ENCODE results near the gene FRYL.
"Not testable (repeated sequence)": the region's sequence is repeated elsewhere in the genome, so short reads cannot be mapped to it uniquely, and the experiment has no call there.

FRYL gene

GRCh38 chr4:48699475-48699874 lies 80.6 kb downstream of the FRYL start:
- H3F3A ChIP-seq (ENCODE audit: insufficient read depth, low read length) = no peaks in the 10 kb centered on the region
- H4K20me1 ChIP-seq (ENCODE audit: insufficient read depth, low read length) = no peaks in the 10 kb centered on the region
- no peak for TF ChIP-seq CTCF (IDR thresholded peaks at IDR 0.05; ENCODE audit: low read length)
- no peak for TF ChIP-seq EZH2 (IDR thresholded peaks at IDR 0.05; ENCODE audit: borderline replicate concordance, low read length)
- no peak overlapping the region for H3K9ac ChIP-seq (ENCODE audit: low read length)
- H3K36me3 ChIP-seq (ENCODE audit: insufficient read depth, low read length) = no peaks in the 10 kb centered on the region
- no peaks in the 10 kb centered on the region for H3K27me3 ChIP-seq (ENCODE audit: insufficient read depth, low read length)
- no peak overlapping the region for H3K27ac ChIP-seq (ENCODE audit: low read depth, low read length, poor library complexity, severe bottlenecking)
- no peaks in the 10 kb centered on the region for H3K9me3 ChIP-seq (ENCODE audit: low read length)
- H3K79me2 ChIP-seq (ENCODE audit: insufficient read depth, low read length) = peaks cover 47% of the 10 kb centered on the region
- no peak overlapping the region for H3K4me2 ChIP-seq (ENCODE audit: low read length)
- no peaks in the 10 kb centered on the region for H3K9me2 ChIP-seq (ENCODE audit: low read depth, low read length)
- peaks cover 12% of the 10 kb centered on the region for H3K4me1 ChIP-seq (ENCODE audit: insufficient read depth, low read length, severe bottlenecking)
- H2AFZ ChIP-seq (ENCODE audit: low read length) = no peak overlapping the region
- no peak overlapping the region for H3K4me3 ChIP-seq (ENCODE audit: low read depth, low read length, poor library complexity, severe bottlenecking)

- Histone ChIP-seq H3K27me3 (ENCODE audit: insufficient read depth, low read length) (no peaks in the 10 kb centered on the region), H3K9me2 (ENCODE audit: low read depth, low read length) (no peaks in the 10 kb centered on the region), H3K79me2 (ENCODE audit: insufficient read depth, low read length) (peaks cover 56% of the 10 kb centered on the region), H3K4me3 (ENCODE audit: low read depth, low read length, poor library complexity, severe bottlenecking) (no peak overlapping the region), H3K36me3 (ENCODE audit: insufficient read depth, low read length) (no peaks in the 10 kb centered on the region), H2AFZ (ENCODE audit: low read length) (no peak overlapping the region), H3K4me1 (ENCODE audit: insufficient read depth, low read length, severe bottlenecking) (peaks cover 12% of the 10 kb centered on the region), H4K20me1 (ENCODE audit: insufficient read depth, low read length) (no peaks in the 10 kb centered on the region), H3K9ac (ENCODE audit: low read length) (no peak overlapping the region), H3K4me2 (ENCODE audit: low read length) (no peak overlapping the region), H3K27ac (ENCODE audit: low read depth, low read length, poor library complexity, severe bottlenecking) (no peak overlapping the region), H3K9me3 (ENCODE audit: low read length) (no peaks in the 10 kb centered on the region), H3F3A (ENCODE audit: insufficient read depth, low read length) (no peaks in the 10 kb centered on the region)
- TF ChIP-seq CTCF (IDR thresholded peaks at IDR 0.05; ENCODE audit: low read length) (no peak), EZH2 (IDR thresholded peaks at IDR 0.05; ENCODE audit: borderline replicate concordance, low read length) (no peak)
Measured at GRCh38 chr4:48698029-48698971, 81.8 kb downstream of the FRYL start.

GRCh38 chr4:48697516-48697915 lies 82.6 kb downstream of the FRYL start:
- not testable (repeated sequence) for H3K36me3 ChIP-seq (ENCODE audit: insufficient read depth, low read length); H2AFZ ChIP-seq (ENCODE audit: low read length); H3K9me2 ChIP-seq (ENCODE audit: low read depth, low read length); H3K27me3 ChIP-seq (ENCODE audit: insufficient read depth, low read length); H3K9ac ChIP-seq (ENCODE audit: low read length); H3K4me3 ChIP-seq (ENCODE audit: low read depth, low read length, poor library complexity, severe bottlenecking); H3F3A ChIP-seq (ENCODE audit: insufficient read depth, low read length); H3K9me3 ChIP-seq (ENCODE audit: low read length); H4K20me1 ChIP-seq (ENCODE audit: insufficient read depth, low read length); H3K27ac ChIP-seq (ENCODE audit: low read depth, low read length, poor library complexity, severe bottlenecking); H3K4me2 ChIP-seq (ENCODE audit: low read length)
- Histone ChIP-seq H3K4me1 (ENCODE audit: insufficient read depth, low read length, severe bottlenecking) (peaks cover 12% of the 10 kb centered on the region), H3K79me2 (ENCODE audit: insufficient read depth, low read length) (peaks cover 62% of the 10 kb centered on the region)

GRCh38 chr4:48694824-48695223 lies 85.3 kb downstream of the FRYL start:
- Histone ChIP-seq H3K9me3 (ENCODE audit: low read length) (no peaks in the 10 kb centered on the region), H3K4me3 (ENCODE audit: low read depth, low read length, poor library complexity, severe bottlenecking) (no peak overlapping the region), H3K9ac (ENCODE audit: low read length) (no peak overlapping the region), H2AFZ (ENCODE audit: low read length) (no peak overlapping the region), H3K36me3 (ENCODE audit: insufficient read depth, low read length) (no peaks in the 10 kb centered on the region), H3K4me1 (ENCODE audit: insufficient read depth, low read length, severe bottlenecking) (peaks cover 12% of the 10 kb centered on the region), H3K79me2 (ENCODE audit: insufficient read depth, low read length) (peaks cover 67% of the 10 kb centered on the region), H3K27me3 (ENCODE audit: insufficient read depth, low read length) (no peaks in the 10 kb centered on the region), H3K27ac (ENCODE audit: low read depth, low read length, poor library complexity, severe bottlenecking) (no peak overlapping the region), H4K20me1 (ENCODE audit: insufficient read depth, low read length) (no peaks in the 10 kb centered on the region), H3K4me2 (ENCODE audit: low read length) (no peak overlapping the region), H3F3A (ENCODE audit: insufficient read depth, low read length) (no peaks in the 10 kb centered on the region), H3K9me2 (ENCODE audit: low read depth, low read length) (no peaks in the 10 kb centered on the region)
- TF ChIP-seq EZH2 (IDR thresholded peaks at IDR 0.05; ENCODE audit: borderline replicate concordance, low read length) = no peak
- no peak for TF ChIP-seq CTCF (IDR thresholded peaks at IDR 0.05; ENCODE audit: low read length)

Measured in OCI-LY1 (cell line).